Activated CD4-positive, alpha-beta T cell treated with anti-CD3 and anti-CD28 coated beads, Interleukin-2, Interleukin-4, amounts not matched to agents 100 ng/mL and 50 ng/mL, durations not matched to agents 16 hours and 8 hours (primary cell): ENCODE data around the gene PPFIA4.
A peak's percentile ranks its signal among the peaks of the same experiment; 100 is the strongest.

Experiments
- DNase-seq: peaks from one replicate; pipeline ENCODE4 v3.0.0-alpha.2; 2020; ENCODE audit warnings: low spot score

PPFIA4 gene

DNA sequence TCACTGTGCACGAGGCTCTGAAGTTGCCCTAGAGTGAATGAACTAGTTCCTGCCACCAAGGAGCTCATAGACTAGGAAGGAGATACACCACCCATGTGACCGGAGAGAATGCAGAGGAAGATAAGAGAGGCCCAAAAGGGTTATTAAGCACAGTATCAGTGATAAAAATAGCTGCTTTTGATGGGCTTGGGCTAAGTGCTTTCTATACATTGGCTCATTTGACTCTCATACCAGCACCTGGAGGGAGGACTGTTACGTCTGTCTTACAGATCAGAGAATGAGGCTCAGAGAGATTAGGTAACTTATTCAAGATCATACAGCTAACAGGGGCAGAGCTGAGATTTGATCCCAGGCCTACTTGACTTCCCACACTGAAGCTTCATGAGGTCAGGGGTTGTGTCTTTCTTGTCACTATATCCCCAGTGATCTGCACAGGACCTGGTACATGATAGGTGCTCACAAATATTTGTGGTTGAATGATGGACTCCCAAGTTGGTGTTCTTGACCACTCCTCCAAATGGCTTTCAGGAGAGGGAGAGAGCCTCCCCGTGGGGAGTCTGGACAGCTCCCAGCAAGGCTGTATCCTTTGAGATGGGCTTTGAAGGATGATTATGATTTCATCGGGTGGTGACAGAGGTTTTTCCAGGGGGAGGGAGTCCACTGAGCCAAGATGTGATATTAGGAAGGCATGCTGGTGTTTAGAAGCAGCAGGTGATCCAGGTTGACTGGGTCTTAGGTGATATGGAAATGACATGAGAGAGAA is 14.4 kb downstream of the PPFIA4 start:
- no peak for DNase-seq

GRCh38 chr1:203041351-203041932 is 15.2 kb downstream of the PPFIA4 start:
- no peak for DNase-seq

- DNase-seq, result no peak
Measured at GRCh38 chr1:203043830-203044545, 17.7 kb downstream of the PPFIA4 start.

- DNase-seq, result no peak
Measured at GRCh38 chr1:203044546-203045250, 18.4 kb downstream of the PPFIA4 start.

DNA sequence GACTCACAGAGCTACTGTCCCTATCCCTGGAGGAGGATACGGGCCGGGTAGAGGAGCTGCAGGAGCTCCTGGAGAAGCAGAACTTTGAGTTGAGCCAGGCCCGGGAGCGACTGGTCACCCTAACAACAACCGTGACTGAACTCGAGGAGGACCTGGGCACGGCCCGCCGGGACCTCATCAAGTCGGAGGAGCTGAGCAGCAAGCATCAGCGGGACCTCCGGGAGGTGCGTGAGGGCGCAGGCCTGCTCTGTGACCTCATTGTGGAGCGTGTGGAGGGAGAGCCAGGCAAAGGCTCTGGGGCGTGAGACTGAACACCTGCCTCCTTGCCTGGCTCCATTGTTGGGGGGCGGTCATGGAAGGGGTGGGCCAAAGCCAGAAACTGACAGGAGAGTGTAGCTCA is 19.0 kb downstream of the PPFIA4 start:
- DNase-seq, result no peak

DNA sequence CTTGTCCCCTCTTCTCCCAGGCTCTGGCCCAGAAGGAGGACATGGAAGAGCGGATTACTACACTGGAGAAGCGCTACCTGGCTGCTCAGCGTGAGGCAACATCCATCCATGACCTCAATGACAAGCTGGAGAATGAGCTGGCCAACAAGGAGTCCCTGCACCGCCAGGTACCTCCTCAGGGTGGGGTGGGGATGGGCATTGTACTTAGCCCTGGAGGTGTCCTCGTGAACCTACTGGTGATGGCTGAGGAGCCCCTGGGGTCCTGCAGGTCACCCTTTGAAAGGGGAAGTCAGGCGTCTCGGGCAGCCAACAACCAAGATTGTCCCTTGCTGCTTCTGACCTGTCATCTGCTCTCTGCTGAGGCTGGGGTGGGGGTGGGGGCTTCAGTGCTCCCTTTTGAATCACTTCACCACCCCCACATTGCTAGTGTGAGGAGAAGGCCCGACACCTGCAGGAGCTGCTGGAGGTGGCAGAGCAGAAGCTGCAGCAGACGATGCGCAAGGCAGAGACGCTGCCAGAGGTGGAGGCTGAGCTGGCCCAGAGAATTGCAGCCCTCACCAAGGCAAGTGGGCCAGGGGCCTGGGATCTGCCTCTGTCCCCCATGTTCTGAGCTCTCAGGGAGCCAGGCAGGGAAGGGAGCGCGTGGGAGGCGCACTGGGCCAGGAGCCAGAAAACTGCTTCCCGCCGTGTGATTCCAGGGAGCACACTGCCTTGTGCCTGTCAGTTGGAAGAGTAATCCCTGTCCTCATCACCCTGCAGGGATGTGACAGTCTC is 19.7 kb downstream of the PPFIA4 start:
- DNase-seq, result no peak

- DNase-seq, result peak; percentile 24
Measured at GRCh38 chr1:203046984-203047630, 20.8 kb downstream of the PPFIA4 start.

GRCh38 chr1:203048086-203048485 is 21.8 kb downstream of the PPFIA4 start:
- DNase-seq, result no peak

DNA sequence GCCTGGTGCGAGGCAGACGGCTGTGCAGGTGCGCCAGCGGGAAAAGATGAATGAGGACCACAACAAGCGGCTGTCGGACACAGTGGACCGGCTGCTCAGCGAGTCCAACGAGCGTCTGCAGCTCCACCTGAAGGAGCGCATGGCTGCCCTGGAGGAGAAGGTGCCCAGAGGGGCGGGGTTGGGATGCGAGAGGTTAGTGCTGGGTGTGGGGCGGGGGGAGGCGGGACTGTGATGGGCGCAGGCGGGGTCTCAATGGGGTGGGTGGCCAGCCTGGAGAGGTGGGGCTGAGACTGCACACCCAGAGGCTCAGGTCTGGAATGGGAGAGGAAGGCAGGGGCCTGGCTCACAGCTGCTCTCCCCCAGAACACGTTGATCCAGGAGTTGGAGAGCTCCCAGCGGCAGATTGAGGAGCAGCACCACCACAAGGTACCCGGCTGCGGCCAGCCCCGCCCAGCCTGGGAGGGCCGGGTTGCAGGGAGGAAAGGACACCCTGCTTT is 22.3 kb downstream of the PPFIA4 start:
- DNase-seq, result no peak

GRCh38 chr1:203049077-203049476 is 22.8 kb downstream of the PPFIA4 start:
- no peak for DNase-seq

DNA sequence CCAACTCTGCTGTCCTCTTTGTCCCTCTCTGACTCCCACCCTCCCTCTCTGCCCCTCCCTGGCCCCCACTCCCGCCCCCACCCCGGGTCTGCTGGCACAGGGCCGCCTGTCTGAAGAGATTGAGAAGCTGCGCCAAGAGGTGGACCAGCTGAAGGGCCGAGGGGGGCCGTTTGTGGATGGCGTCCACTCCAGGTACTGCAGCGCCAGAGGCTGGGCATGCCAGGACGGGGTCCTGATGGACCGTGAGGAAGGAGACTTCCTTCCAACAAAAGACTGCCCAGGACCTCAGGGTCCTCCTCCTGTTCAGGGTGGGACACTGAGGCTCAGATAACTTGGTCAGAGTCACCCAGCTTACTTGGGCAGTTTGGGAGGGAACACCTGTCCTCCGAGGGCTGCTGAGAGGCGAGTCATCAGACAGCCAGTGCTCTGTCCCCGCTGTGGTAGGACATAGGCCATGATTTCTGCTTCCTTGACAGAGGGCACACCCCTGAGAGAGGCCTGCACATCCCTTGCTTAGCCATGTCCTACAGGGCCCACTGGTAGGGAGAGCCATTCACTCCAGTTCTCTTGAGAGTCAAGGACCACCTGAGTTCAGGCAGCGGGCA is 23.4 kb downstream of the PPFIA4 start:
- no peak for DNase-seq

DNA sequence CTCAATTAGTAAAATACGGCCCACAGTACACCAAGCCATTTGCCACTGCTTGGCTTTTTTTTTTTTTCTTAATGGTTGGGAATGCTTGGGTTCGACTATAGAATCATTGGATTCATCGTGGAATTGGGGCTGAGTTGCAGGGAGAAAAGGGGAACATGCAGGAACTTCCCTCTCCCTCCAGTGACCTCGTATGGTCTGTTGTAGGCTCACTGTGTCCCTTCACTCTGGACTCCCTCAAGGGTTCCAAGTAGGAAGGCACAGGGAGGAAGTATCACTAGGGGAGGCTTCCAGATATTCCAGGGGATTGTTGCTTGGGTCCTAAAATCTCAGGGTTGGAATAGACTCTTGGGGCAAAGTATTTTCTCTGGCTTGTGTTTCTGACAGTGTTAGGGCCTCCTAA is 24.5 kb downstream of the PPFIA4 start:
- no peak for DNase-seq

- DNase-seq, result no peak
Measured at GRCh38 chr1:203051841-203052324, 25.6 kb downstream of the PPFIA4 start.

- DNase-seq, result no peak
Measured at GRCh38 chr1:203052601-203053000, 26.3 kb downstream of the PPFIA4 start.

DNA sequence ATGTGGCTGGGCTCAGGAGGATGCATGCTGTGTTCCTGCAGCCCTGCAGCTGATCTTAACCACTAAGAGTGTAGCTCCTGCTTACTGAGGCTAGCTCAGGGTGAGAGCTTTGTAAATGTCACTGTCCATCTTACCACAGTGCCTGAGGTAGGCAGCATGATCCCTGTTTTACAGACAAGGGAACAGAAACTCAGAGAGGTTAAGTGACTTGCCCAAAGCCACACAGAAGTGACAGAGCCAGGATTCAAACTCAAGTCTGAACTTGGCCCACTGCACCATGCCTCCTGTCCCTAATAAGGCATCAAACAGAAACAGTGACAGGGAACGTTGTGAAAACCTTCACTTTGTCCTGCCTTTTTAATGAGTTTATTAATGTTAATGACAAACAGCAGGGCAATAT is 27.9 kb downstream of the PPFIA4 start:
- no peak for DNase-seq

- DNase-seq, result no peak
Measured at GRCh38 chr1:203054642-203055041, 28.4 kb downstream of the PPFIA4 start.

GRCh38 chr1:203055161-203055799 is 29.0 kb downstream of the PPFIA4 start:
- no peak for DNase-seq

GRCh38 chr1:203056012-203056411 is 29.7 kb downstream of the PPFIA4 start:
- no peak for DNase-seq

DNA sequence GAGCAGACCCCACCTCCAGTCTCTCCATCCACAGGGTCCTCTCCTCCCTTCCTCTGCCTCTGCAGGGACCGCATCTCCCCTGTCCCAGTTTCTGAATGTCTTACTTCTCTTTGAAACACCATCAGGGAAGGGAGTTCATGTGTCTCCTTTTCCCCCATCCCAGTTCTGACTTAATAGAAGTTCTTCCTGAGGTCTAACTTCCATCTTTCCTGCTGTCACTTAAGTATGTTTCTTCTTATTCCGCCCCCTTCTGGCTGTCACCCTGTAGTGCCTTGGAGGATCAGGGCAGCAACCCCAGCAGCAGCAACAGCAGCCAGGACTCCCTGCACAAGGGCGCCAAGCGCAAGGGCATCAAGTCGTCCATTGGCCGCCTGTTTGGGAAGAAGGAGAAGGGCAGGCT is 30.2 kb downstream of the PPFIA4 start:
- no peak for DNase-seq
